Ascending aorta (tissue), 2 donors: Measurements from ENCODE around the gene ATG5. TPM values are rescaled to one million over a fixed set of nuclear protein-coding genes. Genes with fewer than 3 reads are reported as not detected.

Experiments used
- DNase-seq, 2 donors: peaks; one replicate each; pipeline ENCODE4 v3.0.0-alpha.2; 2019; ENCODE audit warnings: low spot score in 2 of 2
- H3K27ac ChIP-seq, 2 donors: fragments of 200-600 bp; sonication (generic); one replicate each; pipeline ENCODE4 v1.5.1; 2016 to 2017; ENCODE audit warnings: mild to moderate bottlenecking in 1 of 2
- H3K27me3 ChIP-seq: fragments of 200-600 bp; sonication (generic); one replicate; pipeline ENCODE4 v1.5.1; 2017
- H3K36me3 ChIP-seq, 2 donors: fragments of 200-600 bp; sonication (generic); one replicate each; pipeline ENCODE4 v1.5.1; 2016
- H3K4me1 ChIP-seq, 2 donors: fragments of 200-600 bp; sonication (generic); one replicate each; pipeline ENCODE4 v1.5.1; 2016 to 2017; ENCODE audit warnings: mild to moderate bottlenecking in 1 of 2
- H3K4me3 ChIP-seq, 2 donors: fragments of 200-600 bp; sonication (generic); one replicate each; pipeline ENCODE4 v1.5.1; 2016 to 2017; ENCODE audit warnings: mild to moderate bottlenecking in 1 of 2
- H3K9me3 ChIP-seq, 2 donors: fragments of 200-600 bp; sonication (generic); one replicate each; pipeline ENCODE4 v1.5.1; 2016
- intact Hi-C: fragments of 100-400 bp; cut with DNase I; formaldehyde crosslinking; loops from one replicate; pipeline ENCODE4 v1.15.1; 2023
- total RNA-seq: library from RNA; depleted of rRNA; stranded (reverse); fragments of >200 nt; gene quantifications from one replicate; pipeline ENCODE4 v1.1.0, GENCODE V29; 2016
- TF ChIP-seq, protein P1 (sequence below), 3 experiments: fragments of 200-600 bp in 2 of 3; fragments of 450-650 bp in 1 of 3; sonication (generic) in 2 of 3; IDR thresholded peaks; one replicate each; pipeline ENCODE4 v1.5.1; 2016 to 2019; ENCODE audit warnings: antibody characterized with exemption in 3 of 3, mild to moderate bottlenecking in 1 of 3, moderate library complexity in 1 of 3

The ATG5 gene
- total RNA-seq, 1 donor from 2014 or later: 15.1 TPM

DNA sequence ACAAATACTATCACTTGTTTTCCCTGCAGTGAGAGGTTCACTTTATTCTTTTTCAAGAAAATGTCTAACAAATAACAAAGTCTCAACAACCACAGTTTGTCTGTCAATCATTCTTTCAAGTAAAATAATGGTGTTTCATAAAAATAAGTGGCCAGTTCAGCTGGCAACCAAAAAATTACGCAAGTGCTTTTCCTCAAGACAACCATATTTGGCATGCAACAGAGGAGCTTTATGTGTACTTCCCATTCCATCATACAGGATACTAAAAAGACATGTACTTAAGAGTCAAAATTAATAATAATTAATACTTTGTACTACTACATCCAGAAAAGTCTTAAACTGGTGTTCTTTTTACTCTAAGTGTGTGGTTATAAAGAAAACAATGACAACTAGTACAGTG lies 34.6 kb downstream of the ATG5 start:
- TF ChIP-seq, protein P1, sequence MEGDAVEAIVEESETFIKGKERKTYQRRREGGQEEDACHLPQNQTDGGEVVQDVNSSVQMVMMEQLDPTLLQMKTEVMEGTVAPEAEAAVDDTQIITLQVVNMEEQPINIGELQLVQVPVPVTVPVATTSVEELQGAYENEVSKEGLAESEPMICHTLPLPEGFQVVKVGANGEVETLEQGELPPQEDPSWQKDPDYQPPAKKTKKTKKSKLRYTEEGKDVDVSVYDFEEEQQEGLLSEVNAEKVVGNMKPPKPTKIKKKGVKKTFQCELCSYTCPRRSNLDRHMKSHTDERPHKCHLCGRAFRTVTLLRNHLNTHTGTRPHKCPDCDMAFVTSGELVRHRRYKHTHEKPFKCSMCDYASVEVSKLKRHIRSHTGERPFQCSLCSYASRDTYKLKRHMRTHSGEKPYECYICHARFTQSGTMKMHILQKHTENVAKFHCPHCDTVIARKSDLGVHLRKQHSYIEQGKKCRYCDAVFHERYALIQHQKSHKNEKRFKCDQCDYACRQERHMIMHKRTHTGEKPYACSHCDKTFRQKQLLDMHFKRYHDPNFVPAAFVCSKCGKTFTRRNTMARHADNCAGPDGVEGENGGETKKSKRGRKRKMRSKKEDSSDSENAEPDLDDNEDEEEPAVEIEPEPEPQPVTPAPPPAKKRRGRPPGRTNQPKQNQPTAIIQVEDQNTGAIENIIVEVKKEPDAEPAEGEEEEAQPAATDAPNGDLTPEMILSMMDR (IDR thresholded peaks at IDR 0.05): no peak
- intact Hi-C loops: no loop called here

DNA sequence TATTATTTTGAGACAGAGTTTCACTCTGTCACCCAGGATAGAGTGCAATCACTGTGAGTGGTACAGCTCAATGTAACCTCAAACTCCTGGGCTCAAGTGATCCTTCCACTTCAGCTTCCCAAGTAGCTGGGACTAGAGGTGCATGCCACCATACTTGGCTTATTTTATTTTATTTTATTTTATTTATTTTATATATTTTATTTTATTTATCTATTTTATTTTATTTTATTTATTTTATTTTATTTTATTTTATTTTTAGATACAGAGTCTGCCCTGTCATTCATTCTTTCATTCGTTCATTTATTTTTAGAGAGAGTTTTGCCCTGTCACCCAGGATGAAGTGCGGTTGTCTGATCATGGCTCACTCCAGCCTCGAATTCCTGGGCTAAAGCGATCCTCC lies 35.5 kb downstream of the ATG5 start:
- H3K9me3 ChIP-seq: no peaks in the 10 kb centered on the region
- peaks cover 5 to 17% of the 10 kb centered on the region in 2 donors for H3K36me3 ChIP-seq
- H3K27me3 ChIP-seq: no peaks in the 10 kb centered on the region
- no peak for DNase-seq
- TF ChIP-seq, protein P1 (IDR thresholded peaks at IDR 0.05): no peak
- H3K4me1 ChIP-seq: no peaks in the 10 kb centered on the region
- H3K4me3 ChIP-seq: no peak overlapping the region
- no peak overlapping the region for H3K27ac ChIP-seq
- intact Hi-C loops: no loop called here

More for the DNA sequence above, 34.6 kb downstream of the ATG5 start:
- Histone ChIP-seq H3K27me3 (no peaks in the 10 kb centered on the region), H3K9me3 (no peaks in the 10 kb centered on the region), H3K36me3 (peaks cover 5 to 17% of the 10 kb centered on the region in 2 donors), H3K4me1 (no peaks in the 10 kb centered on the region), H3K27ac (no peak overlapping the region), H3K4me3 (no peak overlapping the region)
- no peak for DNase-seq

DNA sequence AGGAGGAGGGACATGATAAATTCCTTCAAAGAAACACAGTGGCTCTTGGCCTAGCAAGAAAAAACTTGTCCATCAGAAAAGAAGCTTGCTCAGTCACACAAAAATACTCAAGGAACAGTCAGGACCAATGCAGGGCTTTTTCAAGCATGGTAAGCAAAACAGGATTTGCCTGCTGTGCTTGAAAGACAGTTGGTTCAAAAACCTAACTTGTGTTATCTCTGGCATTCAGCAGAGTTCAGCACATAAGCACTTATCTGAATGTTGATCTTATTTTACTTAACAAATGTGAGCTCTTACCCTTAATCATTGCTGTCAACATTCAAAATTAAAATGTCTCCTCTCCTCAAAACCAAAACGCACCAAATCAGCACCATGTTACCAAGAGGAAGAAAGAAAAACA lies 38.3 kb downstream of the ATG5 start:
- TF ChIP-seq, protein P1 (IDR thresholded peaks at IDR 0.05): no peak
- H3K27me3 ChIP-seq: no peaks in the 10 kb centered on the region
- DNase-seq: no peak
- intact Hi-C loops: no loop called here
- H3K4me1 ChIP-seq: no peaks in the 10 kb centered on the region
- H3K27ac ChIP-seq: no peak overlapping the region
- H3K36me3 ChIP-seq: peaks cover 5 to 17% of the 10 kb centered on the region in 2 donors
- H3K9me3 ChIP-seq: no peaks in the 10 kb centered on the region
- H3K4me3 ChIP-seq: no peak overlapping the region

DNA sequence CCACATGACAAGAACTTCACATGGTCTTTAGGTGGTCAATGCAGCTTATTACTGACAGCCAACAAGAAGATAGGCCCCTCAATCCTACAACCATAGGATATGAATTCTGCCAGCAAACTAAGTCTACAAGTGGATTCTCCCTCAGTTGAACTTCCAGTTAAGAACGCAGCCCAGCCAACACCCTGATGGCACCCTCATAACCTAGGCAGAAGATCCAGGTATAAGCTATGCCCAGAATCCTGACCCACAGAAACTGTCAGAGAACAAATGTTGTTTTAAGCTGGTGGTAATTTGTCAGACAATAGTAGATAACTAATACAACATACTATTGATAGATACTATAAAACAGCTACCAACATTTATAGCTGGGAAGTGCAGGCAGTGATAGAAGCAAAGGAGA lies 38.8 kb downstream of the ATG5 start:
- Histone ChIP-seq H3K4me3 (no peak overlapping the region), H3K27ac (no peak overlapping the region), H3K27me3 (no peaks in the 10 kb centered on the region), H3K4me1 (no peaks in the 10 kb centered on the region), H3K36me3 (peaks cover 5 to 13% of the 10 kb centered on the region in 2 donors), H3K9me3 (no peaks in the 10 kb centered on the region)
- TF ChIP-seq, protein P1 (IDR thresholded peaks at IDR 0.05): no peak
- intact Hi-C loops: no loop called here
- no peak for DNase-seq

DNA sequence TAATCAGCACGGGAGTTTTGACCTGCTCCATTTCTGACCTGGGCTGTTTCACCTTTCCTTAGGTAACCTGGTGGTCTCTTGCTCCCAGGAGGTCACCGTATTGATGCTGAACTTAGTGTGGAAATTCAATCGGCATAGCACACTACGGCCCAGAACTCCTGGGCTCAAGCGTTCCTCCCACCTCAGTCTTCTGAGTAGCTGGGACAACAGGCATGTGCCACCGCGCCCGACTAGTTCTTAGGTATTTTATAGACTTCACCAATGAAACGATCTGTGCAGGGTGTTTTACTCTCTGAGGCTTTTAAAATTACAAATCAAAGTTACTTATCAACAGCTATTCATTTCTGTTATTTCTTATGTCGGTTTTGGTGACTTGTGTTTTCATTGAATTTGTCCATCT lies 42.1 kb downstream of the ATG5 start:
- H3K9me3 ChIP-seq: no peaks in the 10 kb centered on the region
- TF ChIP-seq, protein P1 (IDR thresholded peaks at IDR 0.05): no peak
- intact Hi-C loops: no loop called here
- DNase-seq: no peak
- no peak overlapping the region for H3K4me3 ChIP-seq
- no peaks in the 10 kb centered on the region for H3K27me3 ChIP-seq
- no peak overlapping the region for H3K27ac ChIP-seq
- peaks cover 9 to 11% of the 10 kb centered on the region in 2 donors for H3K36me3 ChIP-seq
- H3K4me1 ChIP-seq: no peaks in the 10 kb centered on the region

DNA sequence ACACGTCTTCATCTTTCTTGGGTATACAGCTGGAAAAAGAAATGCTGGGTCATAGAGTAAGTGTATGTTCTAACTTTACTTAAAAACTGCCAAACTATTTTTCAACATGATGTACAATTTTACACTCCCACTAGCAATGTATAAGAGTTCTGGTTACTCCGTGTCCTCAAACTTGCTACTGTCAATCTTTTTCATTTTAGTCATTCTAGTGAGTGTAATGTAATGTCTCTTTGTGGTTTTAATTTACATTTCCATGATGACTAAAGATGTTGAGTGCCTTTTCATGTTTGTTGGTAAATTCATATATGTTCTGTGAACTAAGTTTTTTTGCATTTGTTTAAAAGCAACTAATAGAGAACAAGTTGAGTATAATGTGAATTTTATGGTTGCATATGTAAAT lies 43.9 kb downstream of the ATG5 start:
- DNase-seq: no peak
- Histone ChIP-seq H3K27me3 (no peaks in the 10 kb centered on the region), H3K4me3 (no peak overlapping the region), H3K27ac (no peak overlapping the region), H3K36me3 (peaks cover 9 to 14% of the 10 kb centered on the region in 2 donors), H3K9me3 (no peaks in the 10 kb centered on the region), H3K4me1 (no peaks in the 10 kb centered on the region)
- TF ChIP-seq, protein P1 (IDR thresholded peaks at IDR 0.05): no peak
- intact Hi-C loops: no loop called here
